H9 (cell line): ENCODE data around the gene WSCD1. TPM values are rescaled to one million over a fixed set of nuclear protein-coding genes. Genes with fewer than 3 reads are reported as not detected.

Source experiments
- DNase-seq: peaks from one replicate; pipeline ENCODE4 v3.0.0-alpha.2; 2017
- H2AFZ ChIP-seq: one replicate; pipeline ENCODE4 v1.6.1; 2013; ENCODE audit warnings: mild to moderate bottlenecking, low read length, control low read depth, moderate library complexity
- H2AK5ac ChIP-seq: 2 replicates; pipeline ENCODE4 v1.6.1; 2013; ENCODE audit warnings: low read length, control low read depth, mixed read lengths; ENCODE audit not compliant: insufficient read length
- H2BK120ac ChIP-seq: one replicate; pipeline ENCODE4 v1.6.1; 2013; ENCODE audit warnings: low read depth, mild to moderate bottlenecking, low read length, control low read depth, inconsistent platforms; ENCODE audit not compliant: poor library complexity, severe bottlenecking
- H2BK12ac ChIP-seq: 2 replicates; pipeline ENCODE4 v1.6.1; 2013; ENCODE audit warnings: low read length, control low read depth, mixed read lengths, low read depth; ENCODE audit not compliant: insufficient read length
- H2BK15ac ChIP-seq: 2 replicates; pipeline ENCODE4 v1.6.1; 2013; ENCODE audit warnings: low read depth, low read length, control low read depth
- H2BK20ac ChIP-seq: one replicate; pipeline ENCODE4 v1.6.1; 2013; ENCODE audit warnings: low read depth, mild to moderate bottlenecking, low read length, control low read depth, inconsistent platforms; ENCODE audit not compliant: poor library complexity, severe bottlenecking
- H2BK5ac ChIP-seq: 2 replicates; pipeline ENCODE4 v1.6.1; 2013; ENCODE audit warnings: low read length, control low read depth, mixed read lengths; ENCODE audit not compliant: insufficient read length
- H3K14ac ChIP-seq: 2 replicates; pipeline ENCODE4 v1.6.1; 2013; ENCODE audit warnings: low read length, control low read depth; ENCODE audit not compliant: insufficient read depth
- H3K18ac ChIP-seq: 2 replicates; pipeline ENCODE4 v1.6.1; 2013; ENCODE audit warnings: low read depth, mild to moderate bottlenecking, mixed read lengths, low read length, control low read depth; ENCODE audit not compliant: insufficient read length
- H3K23ac ChIP-seq: 2 replicates; pipeline ENCODE4 v1.6.1; 2013; ENCODE audit warnings: low read length, control low read depth, mixed read lengths, low read depth; ENCODE audit not compliant: insufficient read length
- H3K23me2 ChIP-seq: 2 replicates; pipeline ENCODE4 v1.6.1; 2013; ENCODE audit warnings: low read depth, mild to moderate bottlenecking, mixed read lengths, low read length, control low read depth; ENCODE audit not compliant: insufficient read length, poor library complexity, severe bottlenecking
- H3K27ac ChIP-seq: 2 replicates; pipeline ENCODE4 v1.5.1; 2013; ENCODE audit warnings: low read length, control low read depth, mixed read lengths, low read depth; ENCODE audit not compliant: insufficient read length
- H3K27me3 ChIP-seq: 2 replicates; pipeline ENCODE4 v1.6.1; 2013; ENCODE audit warnings: low read length, control low read depth, inconsistent platforms; ENCODE audit not compliant: insufficient read depth
- H3K4ac ChIP-seq: 2 replicates; pipeline ENCODE4 v1.6.1; 2013; ENCODE audit warnings: low read depth, mild to moderate bottlenecking, control low read depth, inconsistent platforms, low read length, moderate library complexity
- H3K4me1 ChIP-seq: 2 replicates; pipeline ENCODE4 v1.6.1; 2013; ENCODE audit warnings: low read length, control low read depth, inconsistent platforms; ENCODE audit not compliant: insufficient read depth
- H3K4me2 ChIP-seq: 2 replicates; pipeline ENCODE4 v1.6.1; 2013; ENCODE audit warnings: low read length, control low read depth, mixed read lengths; ENCODE audit not compliant: insufficient read length, insufficient read depth
- H3K56ac ChIP-seq: 2 replicates; pipeline ENCODE4 v1.6.1; 2013; ENCODE audit warnings: low read depth, mild to moderate bottlenecking, mixed read lengths, low read length, control low read depth; ENCODE audit not compliant: insufficient read length
- H3K79me1 ChIP-seq: 2 replicates; pipeline ENCODE4 v1.6.1; 2013; ENCODE audit warnings: low read depth, mild to moderate bottlenecking, moderate library complexity, low read length, control low read depth, inconsistent platforms; ENCODE audit not compliant: insufficient read depth, poor library complexity, severe bottlenecking
- H3K79me2 ChIP-seq: 2 replicates; pipeline ENCODE4 v1.6.1; 2013; ENCODE audit warnings: low read length, control low read depth, inconsistent platforms; ENCODE audit not compliant: insufficient read depth
- H3K9ac ChIP-seq: 2 replicates; pipeline ENCODE4 v1.6.1; 2013; ENCODE audit warnings: low read length, control low read depth, mixed read lengths; ENCODE audit not compliant: insufficient read length; ENCODE audit errors: extremely low read depth
- H3K9me3 ChIP-seq: one replicate; pipeline ENCODE4 v1.6.1; 2013; ENCODE audit warnings: low read depth, low read length, inconsistent platforms; ENCODE audit not compliant: control insufficient read depth
- H3T11ph ChIP-seq: one replicate; pipeline ENCODE4 v1.6.1; 2013; ENCODE audit warnings: mild to moderate bottlenecking, low read length, control low read depth, inconsistent platforms
- H4K20me1 ChIP-seq: one replicate; pipeline ENCODE4 v1.6.1; 2013; ENCODE audit not compliant: control insufficient read depth, insufficient read length, insufficient read depth
- H4K5ac ChIP-seq: 2 replicates; pipeline ENCODE4 v1.6.1; 2013; ENCODE audit warnings: low read depth, mild to moderate bottlenecking, mixed read lengths, low read length, control low read depth; ENCODE audit not compliant: insufficient read length
- H4K8ac ChIP-seq: replicated peaks from 2 replicates; pipeline ENCODE4 v1.6.1; 2013; ENCODE audit warnings: low read length, control low read depth, mixed read lengths, low read depth; ENCODE audit not compliant: insufficient read length
- H4K91ac ChIP-seq: 2 replicates; pipeline ENCODE4 v1.6.1; 2013; ENCODE audit warnings: low read depth, mild to moderate bottlenecking, moderate library complexity, mixed read lengths, low read length, control low read depth; ENCODE audit not compliant: insufficient read length
- H3K27ac Mint-ChIP-seq, 3 experiments: 2 replicates in 2 of 3; 3 replicates in 1 of 3; pipeline ENCODE4 v1.8.0; 2020 to 2021; ENCODE audit warnings: mixed read lengths in 3 of 3, mild to moderate bottlenecking in 1 of 3, moderate library complexity in 1 of 3
- H3K27me3 Mint-ChIP-seq: 2 replicates; pipeline ENCODE4 v1.8.0; 2021; ENCODE audit warnings: low read depth, mild to moderate bottlenecking, moderate library complexity, mixed read lengths
- H3K36me3 Mint-ChIP-seq, 3 experiments: 2 replicates in 2 of 3; 3 replicates in 1 of 3; pipeline ENCODE4 v1.8.0; 2020 to 2021; ENCODE audit warnings: low read depth in 3 of 3, mixed read lengths in 3 of 3; ENCODE audit not compliant: insufficient read depth in 1 of 3
- H3K4me1 Mint-ChIP-seq, 2 experiments: 2 replicates each; pipeline ENCODE4 v1.8.0; 2020; ENCODE audit warnings: mixed read lengths in 2 of 2
- H3K4me3 Mint-ChIP-seq, 2 experiments: 2 replicates in 1 of 2; 3 replicates in 1 of 2; pipeline ENCODE4 v1.8.0; 2020 to 2021; ENCODE audit warnings: mild to moderate bottlenecking in 2 of 2, mixed read lengths in 2 of 2, moderate library complexity in 1 of 2
- H3K9me3 Mint-ChIP-seq, 2 experiments: 2 replicates in 1 of 2; 3 replicates in 1 of 2; pipeline ENCODE4 v1.8.0; 2020; ENCODE audit warnings: mild to moderate bottlenecking in 2 of 2, mixed read lengths in 2 of 2, moderate library complexity in 1 of 2
- WGBS: extraction: QIAGEN DNeasy Blood & Tissue Kit; methylation state at CpG from one replicate; pipeline ENCODE4 v1.1.7; 2013; ENCODE audit warnings: missing lambda C conversion rate, low lambda C conversion rate, mixed read lengths; ENCODE audit not compliant: insufficient read length; ENCODE audit errors: extremely low coverage; 5-methylcytosine and 5-hydroxymethylcytosine counted together
- total RNA-seq: library from RNA; stranded (reverse); gene quantifications from 2 replicates; pipeline ENCODE4 v1.2.1, GENCODE V29; 2021
- TF ChIP-seq, protein P1 (sequence below): fragments of 200-600 bp; sonication (generic); conservative IDR thresholded peaks from 3 replicates; pipeline ENCODE4 v1.8.0; 2021; ENCODE audit warnings: antibody characterized with exemption, mild to moderate bottlenecking

The WSCD1 gene
- total RNA-seq, 1 experiment from 2014 or later: 33.6 TPM

DNA sequence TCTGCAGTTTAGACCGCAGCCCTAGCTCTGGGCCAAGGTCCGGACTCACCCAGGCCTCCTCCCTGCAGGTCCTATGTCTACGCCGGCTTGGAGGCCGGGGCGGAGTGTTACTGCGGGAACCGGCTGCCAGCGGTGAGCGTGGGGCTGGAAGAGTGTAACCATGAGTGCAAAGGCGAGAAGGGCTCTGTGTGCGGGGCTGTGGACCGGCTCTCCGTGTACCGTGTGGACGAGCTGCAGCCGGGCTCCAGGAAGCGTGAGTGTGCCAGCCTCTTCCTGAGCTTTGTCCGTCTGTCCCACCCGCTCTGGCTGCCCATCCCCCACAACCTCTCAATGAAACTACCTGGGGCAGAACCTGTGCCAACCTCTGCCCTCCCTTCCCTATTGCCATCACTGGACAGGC, 20.1 kb downstream of the WSCD1 start:
- no peak overlapping the region for H3K27ac ChIP-seq
- H3K23me2 ChIP-seq: no peaks in the 10 kb centered on the region
- H3T11ph ChIP-seq: no peak overlapping the region
- no peak overlapping the region for H4K91ac ChIP-seq
- H3K79me1 ChIP-seq: no peaks in the 10 kb centered on the region
- H4K5ac ChIP-seq: no peak overlapping the region
- H3K14ac ChIP-seq: no peak overlapping the region
- H3K56ac ChIP-seq: no peak overlapping the region
- TF ChIP-seq, protein P1, sequence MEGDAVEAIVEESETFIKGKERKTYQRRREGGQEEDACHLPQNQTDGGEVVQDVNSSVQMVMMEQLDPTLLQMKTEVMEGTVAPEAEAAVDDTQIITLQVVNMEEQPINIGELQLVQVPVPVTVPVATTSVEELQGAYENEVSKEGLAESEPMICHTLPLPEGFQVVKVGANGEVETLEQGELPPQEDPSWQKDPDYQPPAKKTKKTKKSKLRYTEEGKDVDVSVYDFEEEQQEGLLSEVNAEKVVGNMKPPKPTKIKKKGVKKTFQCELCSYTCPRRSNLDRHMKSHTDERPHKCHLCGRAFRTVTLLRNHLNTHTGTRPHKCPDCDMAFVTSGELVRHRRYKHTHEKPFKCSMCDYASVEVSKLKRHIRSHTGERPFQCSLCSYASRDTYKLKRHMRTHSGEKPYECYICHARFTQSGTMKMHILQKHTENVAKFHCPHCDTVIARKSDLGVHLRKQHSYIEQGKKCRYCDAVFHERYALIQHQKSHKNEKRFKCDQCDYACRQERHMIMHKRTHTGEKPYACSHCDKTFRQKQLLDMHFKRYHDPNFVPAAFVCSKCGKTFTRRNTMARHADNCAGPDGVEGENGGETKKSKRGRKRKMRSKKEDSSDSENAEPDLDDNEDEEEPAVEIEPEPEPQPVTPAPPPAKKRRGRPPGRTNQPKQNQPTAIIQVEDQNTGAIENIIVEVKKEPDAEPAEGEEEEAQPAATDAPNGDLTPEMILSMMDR: no peak
- no peaks in the 10 kb centered on the region for H3K4me1 ChIP-seq
- DNase-seq: no peak
- H2AFZ ChIP-seq: no peak overlapping the region
- Mint-ChIP-seq H3K4me1 (peaks cover 0 to 2% of the 10 kb centered on the region in 2 experiments; a peak in 1 of 4 replicates), H3K27ac (peak overlapping the region in 1 of 3 experiments; percentile 76; a peak in 1 of 7 replicates), H3K27me3 (no peaks in the 10 kb centered on the region), H3K36me3 (peaks cover 30 to 60% (median 54%) of the 10 kb centered on the region in 3 experiments; a peak in 6 of 7 replicates), H3K4me3 (no peak overlapping the region), H3K9me3 (no peaks in the 10 kb centered on the region)
- no peaks in the 10 kb centered on the region for H3K79me2 ChIP-seq
- no peaks in the 10 kb centered on the region for H4K20me1 ChIP-seq
- H3K27me3 ChIP-seq: no peaks in the 10 kb centered on the region
- no CpG with 5 or more reads among the region's 20 CpGs for WGBS
- no peak overlapping the region for H2BK12ac ChIP-seq
- H2BK5ac ChIP-seq: no peak overlapping the region
- no peak overlapping the region for H2BK15ac ChIP-seq
- no peak overlapping the region for H2BK20ac ChIP-seq
- no peak overlapping the region for H3K18ac ChIP-seq
- no peak overlapping the region for H2BK120ac ChIP-seq
- H4K8ac ChIP-seq: no peak overlapping the region
- no peak overlapping the region for H3K23ac ChIP-seq
- no peak overlapping the region for H2AK5ac ChIP-seq
- H3K9me3 ChIP-seq: no peaks in the 10 kb centered on the region
- no peak overlapping the region for H3K4me2 ChIP-seq
- no peak overlapping the region for H3K4ac ChIP-seq
- no peak overlapping the region for H3K9ac ChIP-seq
